Spleen (tissue), 11 donors: ENCODE measurements around the gene GJE1. TPM values are rescaled to one million over a fixed set of nuclear protein-coding genes. Genes with fewer than 3 reads are reported as not detected.

Source experiments
- DNase-seq: peaks from one replicate; pipeline ENCODE4 v3.0.0-alpha.2; 2020
- H3K27ac ChIP-seq, 8 donors: fragments of 200-600 bp; sonication (generic) in 7 of 8; 1 replicate in 4 of 8; 2 replicates in 4 of 8; pipeline versions ENCODE4 v1.5.0 to v1.8.0; 2016 to 2021; ENCODE audit warnings: inconsistent platforms in 4 of 8, mild to moderate bottlenecking in 4 of 8, moderate library complexity in 1 of 8
- H3K27me3 ChIP-seq, 7 donors: fragments of 200-600 bp; sonication (generic) in 6 of 7; replicated peaks in 1 of 7; 1 replicate in 4 of 7; 2 replicates in 3 of 7; pipeline versions ENCODE4 v1.5.0 to v1.8.0; 2016 to 2021; ENCODE audit warnings: inconsistent platforms in 3 of 7, mild to moderate bottlenecking in 1 of 7
- H3K36me3 ChIP-seq, 6 donors: fragments of 200-600 bp; sonication (generic) in 5 of 6; 1 replicate in 4 of 6; 2 replicates in 2 of 6; pipeline versions ENCODE4 v1.5.0 to v1.8.0; 2016 to 2021; ENCODE audit warnings: inconsistent platforms in 2 of 6
- H3K4me1 ChIP-seq, 6 donors: fragments of 200-600 bp; sonication (generic) in 5 of 6; 1 replicate in 3 of 6; 2 replicates in 3 of 6; pipeline versions ENCODE4 v1.5.0 to v1.8.0; 2016 to 2021; ENCODE audit warnings: inconsistent platforms in 3 of 6
- H3K4me3 ChIP-seq, 8 donors: fragments of 200-600 bp; sonication (generic) in 7 of 8; 1 replicate in 4 of 8; 2 replicates in 4 of 8; pipeline versions ENCODE4 v1.5.0 to v1.8.0; 2016 to 2021; ENCODE audit warnings: inconsistent platforms in 4 of 8, mild to moderate bottlenecking in 4 of 8, moderate library complexity in 2 of 8
- H3K9me3 ChIP-seq, 8 donors: fragments of 200-600 bp; sonication (generic) in 7 of 8; 1 replicate in 4 of 8; 2 replicates in 4 of 8; pipeline versions ENCODE4 v1.5.0 to v1.8.0; 2016 to 2021; ENCODE audit warnings: inconsistent platforms in 4 of 8
- CTCF ChIP-seq, 11 experiments: fragments of 200-600 bp in 7 of 11; fragments of 450-650 bp in 4 of 11; sonication (generic) in 4 of 11; IDR thresholded peaks in 8 of 11; conservative IDR thresholded peaks in 3 of 11; 1 replicate in 7 of 11; 2 replicates in 4 of 11; pipeline versions ENCODE4 v1.4.0 to v1.8.0; 2016 to 2021; ENCODE audit warnings: antibody characterized with exemption in 11 of 11, inconsistent platforms in 4 of 11, mild to moderate bottlenecking in 1 of 11
- POLR2A ChIP-seq, 3 donors: fragments of 450-650 bp; IDR thresholded peaks; one replicate each; pipeline ENCODE4 v1.5.1; 2017; ENCODE audit warnings: antibody characterized with exemption in 3 of 3, mild to moderate bottlenecking in 1 of 3
- POLR2AphosphoS5 ChIP-seq, 3 donors: sonication (generic); formaldehyde crosslinking; IDR thresholded peaks; one replicate each; pipeline ENCODE4 v1.5.1; 2017; ENCODE audit warnings: antibody characterized with exemption in 3 of 3
- WGBS, 5 donors: extraction: QIAGEN DNeasy Blood & Tissue Kit in 3 of 5; methylation state at CpG; one replicate each; pipeline versions ENCODE4 v1.1.5 to v1.1.7; 2013 to 2018; 5-methylcytosine and 5-hydroxymethylcytosine counted together
- intact Hi-C: fragments of 100-400 bp; cut with DNase I; formaldehyde crosslinking; loops from one replicate; pipeline ENCODE4 v1.15.0; 2023; ENCODE audit warnings: low total_unique reads
- polyA plus RNA-seq, 3 donors: library from polyadenylated mRNA; stranded (reverse); fragments of 200-250 nt; gene quantifications; one replicate each; pipeline ENCODE4 v1.2.1, GENCODE V29; 2013
- total RNA-seq, 7 donors: library from RNA; depleted of rRNA in 3 of 7; stranded (reverse); fragments of >200 nt in 3 of 7; fragmentation: NEBNext Ultra II Directional in 4 of 7; extraction: Animal tissue kit (Norgen Biotek cat#: 25700) in 4 of 7; gene quantifications; one replicate each; pipeline versions ENCODE4 v1.1.0 to v1.2.1, GENCODE V29; 2016 to 2021
- donor health status: healthy with polysubstance abuse.
- donor health status: DM: no; HTN: no; CAD: no; lungs with moderate emphysema.
- donor health status: DM: no; HTN: no; CAD: no.
- donor health status: Bipolar disorder and iron deficiency.
- donor health status: healthy.
- donor health status: DM: no; HTN: no; CAD: no.
- donor health status: DM: yes; HTN: yes; CAD: no.

The GJE1 gene
- total and polyA plus RNA-seq, 10 donors, result not detected

GRCh38 chr6:142112451-142113061, 20.2 kb upstream of the GJE1 start:
- Histone ChIP-seq H3K27me3 (no peaks in the 10 kb centered on the region), H3K4me3 (no peak overlapping the region), H3K4me1 (no peaks in the 10 kb centered on the region), H3K9me3 (no peaks in the 10 kb centered on the region), H3K27ac (no peak overlapping the region), H3K36me3 (no peaks in the 10 kb centered on the region)
- intact Hi-C loops, result no loop called here
- WGBS, 5 donors, result 0 to 1% (median 0%) methylated on average over 4 of the region's 4 CpGs
- TF ChIP-seq CTCF (IDR thresholded peaks at IDR 0.05 in 8 of 11, conservative IDR thresholded peaks at IDR 0.05 in 3 of 11) (peak in 9 of 11 experiments; percentile 10 to 67 (median 56)), POLR2A (IDR thresholded peaks at IDR 0.05) (no peak)
- DNase-seq, result peak; percentile 45

- WGBS, 5 donors, result 78 to 85% (median 83%) methylated on average over 2 of the region's 2 CpGs
- Histone ChIP-seq H3K9me3 (no peaks in the 10 kb centered on the region), H3K27me3 (no peaks in the 10 kb centered on the region), H3K4me3 (no peak overlapping the region), H3K36me3 (no peaks in the 10 kb centered on the region), H3K4me1 (no peaks in the 10 kb centered on the region), H3K27ac (no peak overlapping the region)
- TF ChIP-seq CTCF (IDR thresholded peaks at IDR 0.05 in 8 of 11, conservative IDR thresholded peaks at IDR 0.05 in 3 of 11), result no peak
- TF ChIP-seq POLR2A (IDR thresholded peaks at IDR 0.05), result no peak
- TF ChIP-seq POLR2AphosphoS5 (IDR thresholded peaks at IDR 0.05), result no peak
- no peak for DNase-seq
- intact Hi-C loops, result no loop called here
Measured at GRCh38 chr6:142117366-142117765, 15.4 kb upstream of the GJE1 start.

DNA sequence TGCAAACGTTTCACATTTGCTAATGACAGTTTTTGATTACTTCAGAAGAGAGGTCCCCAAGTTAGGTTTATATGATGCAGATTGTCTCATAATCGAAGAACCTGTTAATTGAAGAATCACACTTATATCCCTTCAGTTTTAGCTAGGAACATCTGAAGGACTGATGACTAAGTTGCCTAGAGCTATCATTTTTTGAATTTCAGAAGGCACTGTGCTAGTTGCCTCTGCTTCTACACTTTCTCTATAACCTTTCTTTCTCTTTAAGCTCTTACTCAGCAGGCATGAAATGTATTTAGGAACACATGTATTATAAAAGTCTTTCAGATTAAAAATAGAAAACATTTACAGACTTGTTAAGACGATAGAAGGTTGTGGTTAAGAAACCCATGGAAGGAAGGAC, 14.4 kb upstream of the GJE1 start:
- 64 to 78% (median 67%) methylated on average over 3 of the region's 3 CpGs for WGBS, 5 donors
- no peak overlapping the region for H3K4me3 ChIP-seq
- no peaks in the 10 kb centered on the region for H3K4me1 ChIP-seq
- no peaks in the 10 kb centered on the region for H3K9me3 ChIP-seq
- TF ChIP-seq POLR2AphosphoS5 (IDR thresholded peaks at IDR 0.05), result no peak
- TF ChIP-seq CTCF (IDR thresholded peaks at IDR 0.05 in 8 of 11, conservative IDR thresholded peaks at IDR 0.05 in 3 of 11), result no peak
- TF ChIP-seq POLR2A (IDR thresholded peaks at IDR 0.05), result no peak
- no peaks in the 10 kb centered on the region for H3K27me3 ChIP-seq
- H3K27ac ChIP-seq, result no peak overlapping the region
- no peaks in the 10 kb centered on the region for H3K36me3 ChIP-seq
- intact Hi-C loops, result no loop called here
- DNase-seq, result no peak

- H3K9me3 ChIP-seq, result no peaks in the 10 kb centered on the region
- no peaks in the 10 kb centered on the region for H3K4me1 ChIP-seq
- intact Hi-C loops, result no loop called here
- H3K36me3 ChIP-seq, result no peaks in the 10 kb centered on the region
- H3K4me3 ChIP-seq, result no peak overlapping the region
- TF ChIP-seq POLR2AphosphoS5 (IDR thresholded peaks at IDR 0.05), result no peak
- TF ChIP-seq POLR2A (IDR thresholded peaks at IDR 0.05), result no peak
- TF ChIP-seq CTCF (IDR thresholded peaks at IDR 0.05 in 8 of 11, conservative IDR thresholded peaks at IDR 0.05 in 3 of 11), result no peak
- H3K27me3 ChIP-seq, result no peaks in the 10 kb centered on the region
- WGBS, 5 donors, result 88 to 95% (median 93%) methylated on average over 2 of the region's 2 CpGs
- no peak overlapping the region for H3K27ac ChIP-seq
- no peak for DNase-seq
Measured at GRCh38 chr6:142118925-142119324, 13.8 kb upstream of the GJE1 start.
